Endodermal cell (in vitro differentiated cells): Measurements from ENCODE around the gene HMOX2. TPM values are rescaled to one million over a fixed set of nuclear protein-coding genes. Genes with fewer than 3 reads are reported as not detected.
A peak's percentile ranks its signal among the peaks of the same experiment; 100 is the strongest.

Source experiments
- DNase-seq: peaks from one replicate; pipeline ENCODE4 v3.0.0-alpha.2; 2017
- H3K27ac ChIP-seq: 2 replicates; pipeline ENCODE4 v1.5.1; 2013; ENCODE audit warnings: mild to moderate bottlenecking, low read depth, low read length, moderate library complexity
- H3K27me3 ChIP-seq: 2 replicates; pipeline ENCODE4 v1.6.1; 2013; ENCODE audit warnings: mild to moderate bottlenecking, low read length, moderate library complexity; ENCODE audit not compliant: insufficient read depth, control insufficient read depth, poor library complexity, severe bottlenecking
- H3K36me3 ChIP-seq: 2 replicates; pipeline ENCODE4 v1.7.0; 2013; ENCODE audit warnings: mild to moderate bottlenecking, low read length, moderate library complexity; ENCODE audit not compliant: control insufficient read depth, insufficient read depth
- H3K4me1 ChIP-seq: one replicate; pipeline ENCODE4 v1.7.0; 2013; ENCODE audit warnings: low read length; ENCODE audit not compliant: control insufficient read depth, insufficient read depth
- H3K4me3 ChIP-seq: 2 replicates; pipeline ENCODE4 v1.5.1; 2013; ENCODE audit warnings: mild to moderate bottlenecking, low read length, moderate library complexity
- H3K9ac ChIP-seq: 2 replicates; pipeline ENCODE4 v1.6.1; 2013; ENCODE audit warnings: mild to moderate bottlenecking, low read length, moderate library complexity; ENCODE audit not compliant: poor library complexity, severe bottlenecking; ENCODE audit errors: extremely low read depth
- H3K9me3 ChIP-seq: 2 replicates; pipeline ENCODE4 v1.6.1; 2013; ENCODE audit warnings: mild to moderate bottlenecking, low read length, moderate library complexity; ENCODE audit not compliant: control insufficient read depth
- H3K27ac Mint-ChIP-seq: 2 replicates; pipeline ENCODE4 v1.8.0; 2020; ENCODE audit warnings: mixed read lengths
- H3K27me3 Mint-ChIP-seq: 2 replicates; pipeline ENCODE4 v1.8.0; 2021; ENCODE audit warnings: mild to moderate bottlenecking, mixed read lengths; ENCODE audit not compliant: insufficient read depth
- H3K36me3 Mint-ChIP-seq: 2 replicates; pipeline ENCODE4 v1.8.0; 2020; ENCODE audit warnings: low read depth, mixed read lengths
- H3K4me1 Mint-ChIP-seq: 2 replicates; pipeline ENCODE4 v1.8.0; 2020; ENCODE audit warnings: mixed read lengths
- H3K4me3 Mint-ChIP-seq: 2 replicates; pipeline ENCODE4 v1.8.0; 2020; ENCODE audit warnings: mild to moderate bottlenecking, moderate library complexity, mixed read lengths
- H3K9me3 Mint-ChIP-seq: 2 replicates; pipeline ENCODE4 v1.8.0; 2020; ENCODE audit warnings: mild to moderate bottlenecking, mixed read lengths
- CTCF ChIP-seq: fragments of 200-600 bp; sonication (generic); conservative IDR thresholded peaks from 2 replicates; pipeline ENCODE4 v1.5.0; 2021; ENCODE audit warnings: antibody characterized with exemption, mild to moderate bottlenecking
- WGBS, 2 experiments: methylation state at CpG; one replicate each; pipeline versions ENCODE4 v1.1.5 to v1.1.7; 2013; ENCODE audit warnings: missing lambda C conversion rate in 2 of 2, mixed read lengths in 1 of 2; ENCODE audit not compliant: insufficient coverage in 1 of 2, insufficient read length in 1 of 2; 5-methylcytosine and 5-hydroxymethylcytosine counted together
- total RNA-seq, 2 donors: library from RNA; stranded (reverse); fragmentation: NEBNext Ultra II Directional in 1 of 2; extraction: Animal tissue kit (Norgen Biotek cat#: 25700) in 1 of 2; gene quantifications; 2 replicates in 1 of 2; 3 replicates in 1 of 2; pipeline ENCODE4 v1.2.1, GENCODE V29; 2021

Gene HMOX2
- total RNA-seq, 2 donors from 2014 or later = 26.3 to 27.7 TPM

GRCh38 chr16:4431023-4431422, 45.2 kb upstream of the HMOX2 start:
- Histone ChIP-seq H3K9me3 (no peaks in the 10 kb centered on the region), H3K4me1 (no peaks in the 10 kb centered on the region), H3K36me3 (peaks cover 32% of the 10 kb centered on the region), H3K9ac (no peak overlapping the region), H3K27ac (no peak overlapping the region), H3K27me3 (no peaks in the 10 kb centered on the region), H3K4me3 (no peak overlapping the region)
- H3K9me3 Mint-ChIP-seq = no peaks in the 10 kb centered on the region
- no peak for DNase-seq
- 92 to 97% methylated on average over 9 of the region's 9 CpGs for whole genome bisulfite sequencing, 2 experiments
- H3K4me3 Mint-ChIP-seq = no peak overlapping the region
- no peaks in the 10 kb centered on the region for H3K27me3 Mint-ChIP-seq
- H3K4me1 Mint-ChIP-seq = peaks cover 18% of the 10 kb centered on the region
- peaks cover 43% of the 10 kb centered on the region for H3K36me3 Mint-ChIP-seq
- no peak for TF ChIP-seq CTCF
- no peak overlapping the region for H3K27ac Mint-ChIP-seq

GRCh38 chr16:4433228-4433627, 43.0 kb upstream of the HMOX2 start:
- TF ChIP-seq CTCF = no peak
- Mint-ChIP-seq H3K4me3 (no peak overlapping the region), H3K27ac (peak overlapping the region; percentile 7), H3K4me1 (peaks cover 11% of the 10 kb centered on the region), H3K27me3 (no peaks in the 10 kb centered on the region), H3K9me3 (no peaks in the 10 kb centered on the region), H3K36me3 (peaks cover 53% of the 10 kb centered on the region)
- 86 to 90% methylated on average over 3 to 4 of the region's 4 CpGs for WGBS, 2 experiments
- H3K4me1 ChIP-seq = no peaks in the 10 kb centered on the region
- no peak for DNase-seq
- no peak overlapping the region for H3K27ac ChIP-seq
- no peak overlapping the region for H3K9ac ChIP-seq
- no peak overlapping the region for H3K4me3 ChIP-seq
- no peaks in the 10 kb centered on the region for H3K27me3 ChIP-seq
- H3K36me3 ChIP-seq = peaks cover 51% of the 10 kb centered on the region
- H3K9me3 ChIP-seq = no peaks in the 10 kb centered on the region

- Histone ChIP-seq H3K27ac (no peak overlapping the region), H3K36me3 (peaks cover 60% of the 10 kb centered on the region), H3K9ac (no peak overlapping the region), H3K4me3 (peak overlapping the region; percentile 28), H3K4me1 (no peaks in the 10 kb centered on the region), H3K9me3 (no peaks in the 10 kb centered on the region), H3K27me3 (no peaks in the 10 kb centered on the region)
- Mint-ChIP-seq H3K36me3 (peaks cover 53% of the 10 kb centered on the region), H3K9me3 (no peaks in the 10 kb centered on the region), H3K27me3 (no peaks in the 10 kb centered on the region), H3K4me3 (no peak overlapping the region), H3K4me1 (peaks cover 11% of the 10 kb centered on the region), H3K27ac (peak overlapping the region; percentile 42)
- WGBS, 2 experiments = 90 to 91% methylated on average over 10 to 12 of the region's 12 CpGs
- DNase-seq = no peak
- no peak for TF ChIP-seq CTCF
Measured at GRCh38 chr16:4433914-4434787, 42.0 kb upstream of the HMOX2 start.
